ENCODE measurements around the gene AVPI1. TPM values are rescaled to one million over a fixed set of nuclear protein-coding genes. Genes with fewer than 3 reads are reported as not detected.

AVPI1 gene
- total and polyA plus RNA-seq, 2 of the 13 experiments (the other 11 are each of a cell fraction or from before 2014, with no cell fraction given) = 39.8 to 61.2 TPM

DNA sequence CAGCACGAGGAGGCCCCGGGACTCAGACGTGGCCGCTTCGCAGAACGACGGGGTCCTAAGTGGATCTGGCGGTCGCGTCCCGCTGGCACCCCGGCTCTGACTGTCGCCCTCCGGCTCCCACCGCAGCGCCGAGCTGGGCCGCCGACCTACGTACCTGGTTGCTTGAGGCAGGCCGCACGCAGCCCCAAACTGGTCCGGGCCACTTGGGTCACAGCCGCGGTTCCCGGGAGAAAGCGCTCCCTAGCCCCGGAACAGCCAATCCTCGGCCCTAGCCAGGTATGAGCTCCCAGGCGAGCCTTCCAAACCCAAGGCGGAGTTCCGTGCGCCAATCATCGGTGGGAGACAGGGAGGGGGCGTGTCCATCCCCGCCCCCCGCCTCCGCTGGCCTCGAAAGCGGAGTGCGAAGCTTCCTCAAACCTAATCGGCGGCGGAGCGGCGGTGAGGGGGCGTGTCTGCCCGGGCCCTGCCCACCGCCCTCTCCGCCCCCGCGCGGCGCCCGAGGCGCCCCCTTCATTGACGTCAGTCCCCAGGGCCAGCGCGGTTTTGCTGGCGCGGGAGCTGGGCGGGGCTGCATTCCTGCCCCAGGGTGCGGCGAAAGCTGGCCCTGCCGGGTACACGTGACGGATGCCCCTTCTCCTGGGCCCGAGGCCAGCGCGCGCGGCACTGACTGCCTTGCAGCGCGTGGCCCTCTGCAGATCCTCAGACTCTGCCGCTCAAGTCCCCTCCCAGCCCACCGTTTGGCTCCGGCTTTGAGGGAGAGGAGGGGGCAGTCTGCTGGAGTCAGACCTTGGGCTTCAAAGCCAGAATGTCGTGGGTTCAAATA, at the start of gene AVPI1 (continued):
- TF ChIP-seq, protein P1, sequence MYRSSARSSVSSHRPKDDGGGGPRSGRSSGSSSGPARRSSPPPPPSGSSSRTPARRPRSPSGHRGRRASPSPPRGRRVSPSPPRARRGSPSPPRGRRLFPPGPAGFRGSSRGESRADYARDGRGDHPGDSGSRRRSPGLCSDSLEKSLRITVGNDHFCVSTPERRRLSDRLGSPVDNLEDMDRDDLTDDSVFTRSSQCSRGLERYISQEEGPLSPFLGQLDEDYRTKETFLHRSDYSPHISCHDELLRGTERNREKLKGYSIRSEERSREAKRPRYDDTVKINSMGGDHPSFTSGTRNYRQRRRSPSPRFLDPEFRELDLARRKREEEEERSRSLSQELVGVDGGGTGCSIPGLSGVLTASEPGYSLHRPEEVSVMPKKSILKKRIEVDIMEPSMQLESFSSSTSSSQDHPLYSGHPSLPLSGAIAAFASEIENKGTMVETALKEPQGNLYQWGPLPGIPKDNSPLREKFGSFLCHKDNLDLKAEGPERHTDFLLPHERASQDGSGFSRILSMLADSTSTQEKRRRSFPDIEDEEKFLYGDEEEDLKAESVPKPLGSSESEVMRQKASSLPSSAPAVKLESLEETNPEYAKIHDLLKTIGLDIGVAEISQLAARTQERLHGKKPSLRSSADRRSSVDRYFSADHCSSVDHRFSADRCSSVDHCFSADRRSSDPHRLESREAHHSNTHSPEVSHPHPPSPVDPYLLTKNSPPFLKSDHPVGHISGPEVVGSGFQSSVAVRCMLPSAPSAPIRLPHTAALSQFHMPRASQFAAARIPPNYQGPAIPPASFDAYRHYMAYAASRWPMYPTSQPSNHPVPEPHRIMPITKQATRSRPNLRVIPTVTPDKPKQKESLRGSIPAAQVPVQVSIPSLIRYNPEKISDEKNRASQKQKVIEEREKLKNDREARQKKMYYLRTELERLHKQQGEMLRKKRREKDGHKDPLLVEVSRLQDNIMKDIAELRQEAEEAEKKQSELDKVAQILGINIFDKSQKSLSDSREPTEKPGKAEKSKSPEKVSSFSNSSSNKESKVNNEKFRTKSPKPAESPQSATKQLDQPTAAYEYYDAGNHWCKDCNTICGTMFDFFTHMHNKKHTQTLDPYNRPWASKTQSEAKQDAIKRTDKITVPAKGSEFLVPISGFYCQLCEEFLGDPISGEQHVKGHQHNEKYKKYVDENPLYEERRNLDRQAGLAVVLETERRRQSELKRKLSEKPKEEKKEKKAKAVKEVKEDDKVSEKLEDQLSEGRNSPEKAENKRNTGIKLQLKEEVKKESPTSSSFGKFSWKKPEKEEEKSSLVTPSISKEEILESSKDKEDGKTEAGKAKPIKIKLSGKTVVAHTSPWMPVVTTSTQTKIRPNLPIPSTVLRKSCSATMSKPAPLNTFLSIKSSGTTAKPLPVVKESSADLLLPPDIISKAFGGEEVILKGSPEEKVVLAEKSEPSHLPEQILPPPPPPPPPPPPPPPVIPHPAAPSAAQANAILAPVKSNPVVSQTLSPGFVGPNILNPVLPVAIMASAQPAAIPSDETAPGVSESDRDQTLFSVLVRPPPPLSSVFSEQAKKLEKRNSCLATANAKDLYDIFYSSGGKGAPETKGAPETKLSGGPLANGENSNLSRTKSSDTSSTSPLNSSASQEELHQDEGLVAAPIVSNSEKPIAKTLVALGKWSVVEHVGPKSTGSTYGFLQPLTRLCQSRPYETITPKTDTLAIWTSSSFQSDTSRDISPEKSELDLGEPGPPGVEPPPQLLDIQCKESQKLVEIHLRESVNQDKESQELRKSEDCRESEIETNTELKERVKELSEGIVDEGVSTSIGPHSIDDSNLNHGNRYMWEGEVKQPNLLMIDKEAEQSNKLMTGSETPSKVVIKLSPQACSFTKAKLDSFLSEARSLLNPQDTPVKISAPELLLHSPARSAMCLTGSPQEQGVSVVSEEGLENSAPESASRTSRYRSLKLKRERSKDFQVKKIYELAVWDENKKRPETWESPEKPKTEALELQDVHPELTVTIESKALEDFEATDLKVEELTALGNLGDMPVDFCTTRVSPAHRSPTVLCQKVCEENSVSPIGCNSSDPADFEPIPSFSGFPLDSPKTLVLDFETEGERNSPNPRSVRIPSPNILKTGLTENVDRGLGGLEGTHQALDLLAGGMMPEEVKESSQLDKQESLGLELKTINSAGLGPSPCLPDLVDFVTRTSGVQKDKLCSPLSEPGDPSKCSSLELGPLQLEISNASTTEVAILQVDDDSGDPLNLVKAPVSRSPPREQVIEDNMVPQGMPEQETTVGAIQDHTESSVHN (CRISPR knock-in tag; IDR thresholded peaks at IDR 0.05) = peak; percentile 80; the same call in 1 of the 2 replicates
- TF ChIP-seq, protein P2, sequence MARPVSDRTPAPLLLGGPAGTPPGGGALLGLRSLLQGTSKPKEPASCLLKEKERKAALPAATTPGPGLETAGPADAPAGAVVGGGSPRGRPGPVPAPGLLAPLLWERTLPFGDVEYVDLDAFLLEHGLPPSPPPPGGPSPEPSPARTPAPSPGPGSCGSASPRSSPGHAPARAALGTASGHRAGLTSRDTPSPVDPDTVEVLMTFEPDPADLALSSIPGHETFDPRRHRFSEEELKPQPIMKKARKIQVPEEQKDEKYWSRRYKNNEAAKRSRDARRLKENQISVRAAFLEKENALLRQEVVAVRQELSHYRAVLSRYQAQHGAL (CRISPR knock-in tag; IDR thresholded peaks at IDR 0.05; ENCODE audit: not compliant biosample characterization) = peak; percentile 82
- TF ChIP-seq, protein P3, sequence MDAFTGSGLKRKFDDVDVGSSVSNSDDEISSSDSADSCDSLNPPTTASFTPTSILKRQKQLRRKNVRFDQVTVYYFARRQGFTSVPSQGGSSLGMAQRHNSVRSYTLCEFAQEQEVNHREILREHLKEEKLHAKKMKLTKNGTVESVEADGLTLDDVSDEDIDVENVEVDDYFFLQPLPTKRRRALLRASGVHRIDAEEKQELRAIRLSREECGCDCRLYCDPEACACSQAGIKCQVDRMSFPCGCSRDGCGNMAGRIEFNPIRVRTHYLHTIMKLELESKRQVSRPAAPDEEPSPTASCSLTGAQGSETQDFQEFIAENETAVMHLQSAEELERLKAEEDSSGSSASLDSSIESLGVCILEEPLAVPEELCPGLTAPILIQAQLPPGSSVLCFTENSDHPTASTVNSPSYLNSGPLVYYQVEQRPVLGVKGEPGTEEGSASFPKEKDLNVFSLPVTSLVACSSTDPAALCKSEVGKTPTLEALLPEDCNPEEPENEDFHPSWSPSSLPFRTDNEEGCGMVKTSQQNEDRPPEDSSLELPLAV (CRISPR knock-in tag; conservative IDR thresholded peaks at IDR 0.05; ENCODE audit: low read depth) = no peak; the same call in 1 of the 2 replicates
- TF ChIP-seq ARNT2 (CRISPR knock-in tag; IDR thresholded peaks at IDR 0.05; ENCODE audit: low read depth) (peak; percentile 96), ZNF136 (CRISPR knock-in tag; IDR thresholded peaks at IDR 0.05; ENCODE audit: low read depth) (peak; percentile 90), NFIC (IDR thresholded peaks at IDR 0.05; ENCODE audit: low read length) (no peak), AHR (CRISPR knock-in tag; IDR thresholded peaks at IDR 0.05) (peak; percentile 69; the same call in 1 of the 2 replicates), SOX13 (IDR thresholded peaks at IDR 0.05) (no peak; the same call in 1 of the 2 replicates), SOX13 (CRISPR knock-in tag; conservative IDR thresholded peaks at IDR 0.05 in 1 of 2, IDR thresholded peaks at IDR 0.05 in 1 of 2) (peak in 1 of 2 experiments; percentile 79; a peak in 2 of 4 replicates), KAT8 (CRISPR knock-in tag; IDR thresholded peaks at IDR 0.05) (peak; percentile 84), ZNF292 (CRISPR knock-in tag; IDR thresholded peaks at IDR 0.05; ENCODE audit: borderline replicate concordance, low read depth) (peak; percentile 66; the same call in 1 of the 2 replicates), ZNF749 (CRISPR knock-in tag; IDR thresholded peaks at IDR 0.05; ENCODE audit: borderline replicate concordance) (peak; percentile 87; the same call in 1 of the 2 replicates), ATAD3A (CRISPR knock-in tag; IDR thresholded peaks at IDR 0.05) (no peak)
- TF ChIP-seq, protein P4, sequence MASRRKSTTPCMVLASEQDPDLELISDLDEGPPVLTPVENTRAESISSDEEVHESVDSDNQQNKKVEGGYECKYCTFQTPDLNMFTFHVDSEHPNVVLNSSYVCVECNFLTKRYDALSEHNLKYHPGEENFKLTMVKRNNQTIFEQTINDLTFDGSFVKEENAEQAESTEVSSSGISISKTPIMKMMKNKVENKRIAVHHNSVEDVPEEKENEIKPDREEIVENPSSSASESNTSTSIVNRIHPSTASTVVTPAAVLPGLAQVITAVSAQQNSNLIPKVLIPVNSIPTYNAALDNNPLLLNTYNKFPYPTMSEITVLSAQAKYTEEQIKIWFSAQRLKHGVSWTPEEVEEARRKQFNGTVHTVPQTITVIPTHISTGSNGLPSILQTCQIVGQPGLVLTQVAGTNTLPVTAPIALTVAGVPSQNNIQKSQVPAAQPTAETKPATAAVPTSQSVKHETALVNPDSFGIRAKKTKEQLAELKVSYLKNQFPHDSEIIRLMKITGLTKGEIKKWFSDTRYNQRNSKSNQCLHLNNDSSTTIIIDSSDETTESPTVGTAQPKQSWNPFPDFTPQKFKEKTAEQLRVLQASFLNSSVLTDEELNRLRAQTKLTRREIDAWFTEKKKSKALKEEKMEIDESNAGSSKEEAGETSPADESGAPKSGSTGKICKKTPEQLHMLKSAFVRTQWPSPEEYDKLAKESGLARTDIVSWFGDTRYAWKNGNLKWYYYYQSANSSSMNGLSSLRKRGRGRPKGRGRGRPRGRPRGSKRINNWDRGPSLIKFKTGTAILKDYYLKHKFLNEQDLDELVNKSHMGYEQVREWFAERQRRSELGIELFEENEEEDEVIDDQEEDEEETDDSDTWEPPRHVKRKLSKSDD (CRISPR knock-in tag; IDR thresholded peaks at IDR 0.05; ENCODE audit: low read depth) = peak; percentile 52; the same call in 1 of the 2 replicates

All from HepG2 (cell line).